ENCODE results near the gene COPA.

DNA sequence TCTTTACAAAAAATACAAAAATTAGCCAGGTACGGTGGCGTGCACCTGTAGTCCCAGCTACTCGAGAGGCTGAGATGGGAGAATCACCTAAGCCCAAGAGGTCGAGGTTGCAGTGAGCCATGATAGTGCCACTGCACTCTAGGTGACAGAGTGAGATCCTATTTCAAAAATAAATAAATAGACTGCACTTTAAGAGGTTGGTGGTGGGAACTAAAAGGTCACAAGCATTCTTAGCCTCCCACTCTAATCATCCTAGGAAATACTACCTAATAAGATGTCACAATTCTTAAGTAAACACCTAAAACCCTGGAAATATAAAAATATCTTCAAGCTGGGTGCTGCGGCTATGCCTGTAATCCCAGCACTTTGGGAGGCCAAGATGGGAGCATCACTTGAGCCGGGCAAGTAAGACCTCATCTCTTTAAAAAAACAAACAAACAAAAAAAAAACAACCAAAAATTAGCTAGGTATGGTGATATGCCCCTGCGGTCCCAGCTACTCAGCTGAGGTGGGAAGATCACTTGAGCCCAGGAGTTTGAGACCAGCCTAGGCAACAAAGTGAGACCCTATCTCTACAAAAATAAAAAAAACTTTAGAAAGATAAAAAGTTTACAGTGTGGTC lies 84.8 kb downstream of the COPA start:
- TF ChIP-seq EZH2 (IDR thresholded peaks at IDR 0.05; ENCODE audit: low read length, unreplicated experiment) (no peak), CTCF (conservative IDR thresholded peaks at IDR 0.05; ENCODE audit: low read depth, low read length) (no peak), EZH2phosphoT487 (IDR thresholded peaks at IDR 0.05; ENCODE audit: borderline replicate concordance, low read length) (no peak)
